HG02571 (cell line): ENCODE measurements around the gene POLR2H.
"Not testable (repeated sequence)": the region's sequence is repeated elsewhere in the genome, so short reads cannot be mapped to it uniquely, and the experiment has no call there.

Experiments
- ATAC-seq: cut with Tn5 transposase; IDR thresholded peaks from one replicate; pipeline ENCODE4 v1.9.1; 2021; ENCODE audit warnings: mild to moderate bottlenecking, moderate library complexity; ENCODE audit not compliant: unreplicated experiment

The POLR2H gene

GRCh38 chr3:184335661-184336546 is 25.6 kb upstream of the POLR2H start:
- ATAC-seq = peak; percentile 77

GRCh38 chr3:184336547-184337398 is 24.7 kb upstream of the POLR2H start:
- no peak for ATAC-seq

GRCh38 chr3:184337399-184337714 is 24.2 kb upstream of the POLR2H start, which contains the start of gene FAM131A:
TSS of gene FAM131A (plus strand) at chr3:184337600. CDS start at chr3:184337631, 31 bp downstream.
- no peak for ATAC-seq

- no peak for ATAC-seq
These were observed 23.5 kb upstream of the POLR2H start for GRCh38 chr3:184337981-184338380.

- no peak for ATAC-seq
These were observed 23.0 kb upstream of the POLR2H start for GRCh38 chr3:184338511-184338945.

GRCh38 chr3:184339001-184339400 is 22.5 kb upstream of the POLR2H start:
- ATAC-seq = no peak

GRCh38 chr3:184339451-184340135 is 21.9 kb upstream of the POLR2H start:
- not testable (repeated sequence) for ATAC-seq

GRCh38 chr3:184341925-184342324 is 19.6 kb upstream of the POLR2H start:
- no peak for ATAC-seq

GRCh38 chr3:184343200-184343876 is 18.2 kb upstream of the POLR2H start:
- no peak for ATAC-seq

GRCh38 chr3:184344579-184345316 is 16.8 kb upstream of the POLR2H start:
- no peak for ATAC-seq

GRCh38 chr3:184345317-184346144 is 16.0 kb upstream of the POLR2H start:
- ATAC-seq = no peak

- no peak for ATAC-seq
These were observed 14.9 kb upstream of the POLR2H start for GRCh38 chr3:184346480-184347190.

GRCh38 chr3:184347321-184348056 is 14.0 kb upstream of the POLR2H start:
- no peak for ATAC-seq

- ATAC-seq = no peak
These were observed 13.5 kb upstream of the POLR2H start for GRCh38 chr3:184348057-184348382.

- ATAC-seq = no peak
These were observed 11.7 kb upstream of the POLR2H start for GRCh38 chr3:184349563-184350470.

GRCh38 chr3:184350618-184351017 is 10.9 kb upstream of the POLR2H start:
- no peak for ATAC-seq
